ENCODE results near the gene SNUPN.

- no peak for TF ChIP-seq EZH2phosphoT487 (IDR thresholded peaks at IDR 0.05; ENCODE audit: low read depth, severe bottlenecking, unreplicated experiment)
- no peak for TF ChIP-seq EZH2 (IDR thresholded peaks at IDR 0.05; ENCODE audit: borderline replicate concordance)
- TF ChIP-seq CTCF (IDR thresholded peaks at IDR 0.05; ENCODE audit: poor library complexity): no peak
Observed at GRCh38 chr15:75616766-75617165, 8.8 kb downstream of the SNUPN start.

Measured in hepatocyte (in vitro differentiated cells).